Astrocyte of the cerebellum (primary cell): ENCODE data around the gene FMNL1.

Experiments
- DNase-seq: peaks from one replicate; pipeline ENCODE4 v3.0.0-alpha.2; 2011; ENCODE audit warnings: low read depth
- H3K4me3 ChIP-seq: 2 replicates; pipeline ENCODE4 v1.5.1; 2011; ENCODE audit warnings: mild to moderate bottlenecking, low read depth, low read length, moderate library complexity
- in situ Hi-C: cut with HindIII; loops from 2 replicates; pipeline ENCODE4 v1.10.0; 2017; ENCODE audit warnings: low sequenced_read_pairs
- TF ChIP-seq, protein P1 (sequence below): IDR thresholded peaks from 2 replicates; pipeline ENCODE4 v1.5.1; 2012; ENCODE audit warnings: low read length, low read depth, moderate library complexity, mild to moderate bottlenecking; ENCODE audit errors: missing control alignments

FMNL1 gene

DNA sequence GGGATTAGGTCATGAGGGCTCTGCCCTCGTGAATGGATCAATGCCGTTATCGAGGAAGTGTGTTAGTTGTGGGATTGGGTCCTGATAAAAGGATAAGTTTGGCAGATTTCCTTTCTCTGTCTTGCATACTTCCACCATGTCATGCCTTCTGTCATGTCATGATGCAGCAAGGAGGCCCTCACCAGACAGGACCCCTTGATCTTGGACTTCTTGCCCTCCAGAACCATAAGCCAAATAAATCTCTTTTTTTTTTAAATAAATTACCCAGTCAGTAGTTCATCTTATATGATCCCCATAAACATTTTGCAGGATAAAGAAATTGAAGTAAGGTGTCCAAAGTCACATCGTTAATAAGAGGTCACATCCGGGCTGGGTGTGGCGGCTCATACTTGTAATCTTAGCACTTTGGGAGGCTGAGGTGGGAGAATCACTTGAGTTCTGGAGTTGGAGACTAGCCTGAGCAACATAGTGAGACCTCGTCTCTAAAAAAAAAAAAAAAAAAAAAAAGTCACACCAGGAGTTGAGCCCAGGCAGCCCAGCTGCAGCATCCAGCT, 34.8 kb upstream of the FMNL1 start:
- H3K4me3 ChIP-seq: no peak overlapping the region
- DNase-seq: no peak
- TF ChIP-seq, protein P1, sequence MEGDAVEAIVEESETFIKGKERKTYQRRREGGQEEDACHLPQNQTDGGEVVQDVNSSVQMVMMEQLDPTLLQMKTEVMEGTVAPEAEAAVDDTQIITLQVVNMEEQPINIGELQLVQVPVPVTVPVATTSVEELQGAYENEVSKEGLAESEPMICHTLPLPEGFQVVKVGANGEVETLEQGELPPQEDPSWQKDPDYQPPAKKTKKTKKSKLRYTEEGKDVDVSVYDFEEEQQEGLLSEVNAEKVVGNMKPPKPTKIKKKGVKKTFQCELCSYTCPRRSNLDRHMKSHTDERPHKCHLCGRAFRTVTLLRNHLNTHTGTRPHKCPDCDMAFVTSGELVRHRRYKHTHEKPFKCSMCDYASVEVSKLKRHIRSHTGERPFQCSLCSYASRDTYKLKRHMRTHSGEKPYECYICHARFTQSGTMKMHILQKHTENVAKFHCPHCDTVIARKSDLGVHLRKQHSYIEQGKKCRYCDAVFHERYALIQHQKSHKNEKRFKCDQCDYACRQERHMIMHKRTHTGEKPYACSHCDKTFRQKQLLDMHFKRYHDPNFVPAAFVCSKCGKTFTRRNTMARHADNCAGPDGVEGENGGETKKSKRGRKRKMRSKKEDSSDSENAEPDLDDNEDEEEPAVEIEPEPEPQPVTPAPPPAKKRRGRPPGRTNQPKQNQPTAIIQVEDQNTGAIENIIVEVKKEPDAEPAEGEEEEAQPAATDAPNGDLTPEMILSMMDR: no peak
- in situ Hi-C loops: no loop called here

- no peak overlapping the region for H3K4me3 ChIP-seq
- DNase-seq: no peak
- TF ChIP-seq, protein P1: no peak
- in situ Hi-C loops: no loop called here
Measured at GRCh38 chr17:45189009-45189408, 32.7 kb upstream of the FMNL1 start.

GRCh38 chr17:45190503-45191255, 31.0 kb upstream of the FMNL1 start:
- TF ChIP-seq, protein P1: no peak
- no peak for DNase-seq
- in situ Hi-C loops: no loop called here
- H3K4me3 ChIP-seq: no peak overlapping the region

- no peak for DNase-seq
- TF ChIP-seq, protein P1: no peak
- H3K4me3 ChIP-seq: no peak overlapping the region
- in situ Hi-C loops: no loop called here
Measured at GRCh38 chr17:45195424-45195823, 26.3 kb upstream of the FMNL1 start.

GRCh38 chr17:45197108-45197507, 24.6 kb upstream of the FMNL1 start:
- no peak overlapping the region for H3K4me3 ChIP-seq
- in situ Hi-C loops: no loop called here
- TF ChIP-seq, protein P1: no peak
- DNase-seq: no peak

- in situ Hi-C loops: no loop called here
- no peak overlapping the region for H3K4me3 ChIP-seq
- DNase-seq: peak; percentile 55
- TF ChIP-seq, protein P1: peak; percentile 97
Measured at GRCh38 chr17:45197555-45198334, 23.9 kb upstream of the FMNL1 start.
